Activated T-cell treated with anti-CD3 and anti-CD28 coated beads, Interleukin-2, amount 50 U/mL, for 1 hour (primary cell): ENCODE measurements around the gene H2AZ2.
"Not testable (repeated sequence)": the region's sequence is repeated elsewhere in the genome, so short reads cannot be mapped to it uniquely, and the experiment has no call there.

Experiments
- DNase-seq: peaks from one replicate; pipeline ENCODE4 v3.0.0-alpha.2; 2020

H2AZ2 gene

GRCh38 chr7:44847920-44848634 lies at the start of gene H2AZ2:
TSS of gene H2AZ2 (minus strand) at chr7:44848087. CDS start at chr7:44847971, 116 bp downstream.
- peak; percentile 99 for DNase-seq

- no peak for DNase-seq
Measured at GRCh38 chr7:44897309-44897708, 49.4 kb upstream of the H2AZ2 start.

- DNase-seq = no peak
Measured at GRCh38 chr7:44894888-44895580, 47.1 kb upstream of the H2AZ2 start.

GRCh38 chr7:44893710-44894234 lies 45.9 kb upstream of the H2AZ2 start:
- DNase-seq = no peak

GRCh38 chr7:44891791-44892190 lies 43.9 kb upstream of the H2AZ2 start:
- DNase-seq = no peak

GRCh38 chr7:44891372-44891771 lies 43.5 kb upstream of the H2AZ2 start:
- DNase-seq = peak; percentile 46

- no peak for DNase-seq
Measured at GRCh38 chr7:44889086-44889781, 41.3 kb upstream of the H2AZ2 start.

GRCh38 chr7:44887293-44887692 lies 39.4 kb upstream of the H2AZ2 start:
- DNase-seq = no peak

GRCh38 chr7:44885394-44886317 lies 37.8 kb upstream of the H2AZ2 start, which contains the start of gene PURB:
TSS of gene PURB (minus strand) at chr7:44885530. CDS start at chr7:44885348, 182 bp downstream.
- peak; percentile 98 for DNase-seq

GRCh38 chr7:44884621-44885393 lies 36.9 kb upstream of the H2AZ2 start:
- no peak for DNase-seq

- DNase-seq = no peak
Measured at GRCh38 chr7:44883961-44884620, 36.2 kb upstream of the H2AZ2 start.

- no peak for DNase-seq
Measured at GRCh38 chr7:44882899-44883298, 35.0 kb upstream of the H2AZ2 start.

- no peak for DNase-seq
Measured at GRCh38 chr7:44881610-44882009, 33.7 kb upstream of the H2AZ2 start.

GRCh38 chr7:44881066-44881600 lies 33.2 kb upstream of the H2AZ2 start:
- DNase-seq = no peak

- DNase-seq = no peak
Measured at GRCh38 chr7:44880317-44881018, 32.6 kb upstream of the H2AZ2 start.

GRCh38 chr7:44876393-44876792 lies 28.5 kb upstream of the H2AZ2 start:
- no peak for DNase-seq

- DNase-seq = no peak
Measured at GRCh38 chr7:44875241-44875640, 27.4 kb upstream of the H2AZ2 start.

GRCh38 chr7:44872787-44873186 lies 24.9 kb upstream of the H2AZ2 start:
- no peak for DNase-seq

- not testable (repeated sequence) for DNase-seq
Measured at GRCh38 chr7:44871918-44872317, 24.0 kb upstream of the H2AZ2 start.

- DNase-seq = not testable (repeated sequence)
Measured at GRCh38 chr7:44870780-44871179, 22.9 kb upstream of the H2AZ2 start.
